CD4-positive, alpha-beta T cell treated with Interleukin-21 for 1 hour (primary cell): ENCODE results near the gene L3HYPDH.
"Not testable (repeated sequence)": the region's sequence is repeated elsewhere in the genome, so short reads cannot be mapped to it uniquely, and the experiment has no call there.

ENCODE experiments used
- DNase-seq: peaks from one replicate; pipeline ENCODE4 v3.0.0-alpha.2; 2020

Gene L3HYPDH

DNA sequence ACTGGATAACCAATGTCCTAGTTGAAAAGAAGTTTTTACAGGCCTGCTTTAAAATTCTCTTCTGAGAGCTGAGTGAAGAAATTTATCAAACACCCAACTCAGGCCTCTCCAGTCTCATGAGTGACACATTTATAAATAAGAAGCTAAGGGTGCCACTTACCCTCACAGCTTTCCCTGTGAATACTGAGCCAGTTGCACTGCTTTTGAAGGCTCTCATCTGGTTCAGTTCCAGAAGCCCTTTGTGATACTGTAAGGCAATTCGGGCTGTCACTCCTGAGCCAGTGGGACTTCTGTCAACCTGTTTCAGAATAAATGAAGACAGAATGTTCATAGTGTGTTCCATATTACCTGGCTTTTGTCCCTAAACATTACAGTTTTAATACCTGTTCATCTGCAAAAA lies 8.5 kb downstream of the L3HYPDH start:
- no peak for DNase-seq

DNA sequence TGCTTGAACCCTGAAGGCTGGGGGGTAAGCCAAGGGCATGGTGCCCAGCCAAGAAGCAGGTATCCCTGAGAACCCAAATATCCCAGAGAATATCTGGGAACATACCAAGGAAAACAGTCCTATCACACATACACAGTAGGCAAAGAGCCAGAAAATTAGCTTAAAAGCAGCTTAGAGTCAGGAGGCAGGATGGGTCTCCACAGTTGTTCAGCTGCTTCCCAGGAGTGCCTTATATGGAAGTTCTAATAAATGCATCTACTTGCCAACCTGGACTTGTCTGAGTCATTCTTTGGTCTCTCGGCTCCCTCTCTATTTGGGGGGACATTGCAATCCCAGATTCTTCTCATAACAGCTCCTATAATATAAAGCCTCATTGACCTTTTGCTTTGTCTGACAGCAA lies 10.0 kb downstream of the L3HYPDH start:
- DNase-seq: no peak

DNA sequence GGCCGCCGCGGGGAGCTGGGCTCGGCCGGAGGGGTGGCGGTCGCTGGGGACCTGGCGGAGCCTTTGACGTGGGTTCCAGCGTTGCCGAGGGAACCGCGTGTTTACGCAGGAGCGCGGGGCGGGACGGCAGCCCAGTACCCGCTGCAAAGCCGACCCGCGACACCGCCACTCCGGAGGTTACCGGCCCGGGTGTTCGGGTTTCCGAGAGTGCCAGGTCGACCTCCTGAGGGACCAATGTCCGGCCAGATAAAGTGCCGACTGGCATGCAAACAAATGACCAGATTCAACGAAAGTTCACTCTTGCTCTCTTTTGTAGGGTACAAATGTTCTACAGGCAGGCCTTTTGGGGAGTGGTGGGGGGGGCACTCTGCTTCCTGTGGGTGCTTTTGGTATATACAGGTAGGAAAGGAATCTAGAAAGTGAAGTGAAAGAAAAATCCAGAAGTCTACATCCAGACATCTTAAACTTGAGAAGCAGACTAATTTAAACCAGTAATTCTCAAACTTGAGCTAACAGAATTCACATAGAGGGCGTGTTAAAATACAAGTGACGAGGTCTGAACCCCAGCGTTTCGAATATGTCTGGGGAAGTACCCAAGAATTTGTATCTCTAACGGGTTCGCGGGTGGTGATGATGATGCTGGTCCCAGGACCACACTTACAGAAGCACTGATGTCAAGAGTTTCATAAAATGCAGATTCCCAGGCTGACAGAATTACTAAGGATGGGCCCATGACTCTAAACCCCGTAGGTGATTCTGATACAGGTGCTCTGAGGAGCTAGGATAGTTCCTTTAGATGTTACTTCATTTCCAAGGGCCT lies 18.7 kb downstream of the L3HYPDH start, which contains the start of gene GPR135:
Gene GPR135 (minus strand): TSS at position 65 of the 820 bp plus-strand sequence. CDS start 154 bp downstream, outside the sequence.
- peak; percentile 32 for DNase-seq

DNA sequence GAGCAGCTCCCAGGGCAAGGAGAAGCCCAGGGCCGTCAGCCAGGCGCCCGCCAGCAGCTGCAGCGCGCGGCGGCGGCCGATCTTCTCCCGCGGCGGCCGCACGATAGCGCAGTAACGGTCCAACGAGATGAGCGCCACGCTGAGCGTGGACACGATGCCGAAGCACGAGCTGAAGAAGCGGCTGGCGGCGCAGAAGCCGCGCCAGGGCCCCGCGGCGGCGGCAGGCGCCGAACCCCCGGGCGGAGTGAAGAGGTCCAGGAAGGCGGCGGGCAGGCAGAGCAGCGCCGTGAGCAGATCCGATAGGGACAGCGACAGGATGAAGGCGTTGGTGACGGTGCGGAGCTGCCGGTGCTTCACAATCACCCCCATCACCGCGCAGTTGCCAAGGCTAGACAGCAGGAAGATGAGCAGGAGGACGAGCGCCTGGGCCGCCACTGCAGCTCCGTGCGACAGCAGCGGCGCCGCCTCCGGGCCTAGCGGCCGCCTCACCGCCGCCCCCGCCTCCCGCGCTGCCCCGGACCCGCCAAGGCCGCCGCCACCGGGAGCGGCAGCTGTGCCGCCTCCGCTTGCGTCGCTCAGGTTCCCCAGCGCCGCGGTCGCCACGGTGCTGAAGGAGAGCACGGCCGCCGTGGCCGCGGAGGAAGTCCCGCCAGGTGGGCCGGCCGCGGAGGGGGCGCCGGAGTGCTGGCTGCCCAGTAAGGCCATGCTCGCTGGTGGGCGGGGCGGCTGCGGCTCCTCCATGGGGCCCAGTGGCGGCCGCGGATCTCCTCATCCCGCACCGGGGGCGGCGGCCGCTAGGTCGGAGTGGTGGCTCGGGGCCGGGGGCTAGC lies 19.5 kb downstream of the L3HYPDH start:
- DNase-seq: peak; percentile 59

DNA sequence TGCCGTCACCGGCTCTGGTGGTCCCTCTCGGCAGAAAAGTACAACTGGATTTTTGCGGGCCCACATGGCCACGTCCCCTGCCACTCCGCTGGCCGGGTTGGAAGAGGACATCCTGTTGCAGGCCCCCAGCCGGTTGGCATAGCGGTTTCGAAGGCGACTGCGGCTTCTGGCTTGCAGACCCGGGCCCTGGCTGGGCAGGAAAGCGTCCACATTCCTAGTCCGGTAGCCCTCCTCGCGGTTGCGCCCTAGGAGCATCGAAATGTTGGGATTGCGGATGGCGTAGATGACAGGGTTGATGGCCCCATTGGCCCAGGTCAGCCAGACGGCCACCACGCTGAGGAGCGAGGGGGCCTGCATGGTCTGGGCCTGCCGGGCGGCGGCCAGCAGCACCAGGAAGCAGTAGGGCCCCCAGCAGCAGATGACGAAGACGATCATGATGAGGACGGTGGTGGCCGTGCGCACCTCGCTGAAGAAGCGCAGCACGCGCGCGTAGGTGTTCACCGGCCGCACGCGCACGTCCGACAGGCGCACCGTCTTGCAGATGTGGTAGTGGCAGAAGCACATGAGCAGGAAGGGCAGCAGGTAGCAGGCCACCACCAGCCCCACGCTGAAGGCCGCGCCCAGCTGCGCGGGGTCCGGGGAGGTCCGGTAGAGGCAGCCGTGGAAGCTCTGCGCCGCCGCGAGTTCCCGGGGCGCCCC lies 20.3 kb downstream of the L3HYPDH start:
- DNase-seq: no peak

DNA sequence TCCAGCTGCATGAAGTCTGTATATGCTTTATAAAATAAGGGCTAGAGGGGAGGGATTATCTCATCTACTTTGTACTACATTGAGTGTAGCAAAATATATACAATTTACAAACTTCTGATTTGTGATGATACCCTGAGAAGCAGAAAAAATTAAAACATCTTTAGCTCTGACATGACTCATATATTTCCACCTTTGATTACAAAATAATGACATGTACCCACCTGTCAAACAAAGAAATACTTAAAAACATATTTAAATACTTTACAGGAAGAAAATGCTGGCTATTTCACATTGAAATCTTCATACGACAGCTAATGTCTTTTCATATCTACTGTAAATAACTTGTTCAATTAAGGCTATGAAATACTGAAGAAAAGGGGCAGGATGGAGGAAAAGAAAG lies 22.3 kb downstream of the L3HYPDH start:
- no peak for DNase-seq

DNA sequence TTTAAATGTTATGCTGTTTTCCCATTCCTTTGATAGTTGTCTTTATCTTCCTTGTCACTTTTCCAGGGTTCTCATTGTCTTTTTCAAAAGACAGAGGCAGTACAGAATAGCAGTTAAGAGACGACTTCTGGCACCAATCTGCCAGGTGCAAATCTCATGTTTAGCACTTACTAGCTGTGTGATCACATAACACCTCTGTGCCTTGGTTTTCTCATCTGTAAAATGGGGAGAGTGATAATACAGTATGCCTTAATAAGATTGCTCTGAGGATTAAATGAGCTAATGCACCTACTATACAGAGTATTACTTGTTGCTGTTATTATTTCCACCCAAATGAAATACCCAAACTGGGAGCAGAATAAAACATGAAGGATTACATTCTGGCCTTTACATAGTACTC lies 23.8 kb downstream of the L3HYPDH start:
- DNase-seq: no peak

DNA sequence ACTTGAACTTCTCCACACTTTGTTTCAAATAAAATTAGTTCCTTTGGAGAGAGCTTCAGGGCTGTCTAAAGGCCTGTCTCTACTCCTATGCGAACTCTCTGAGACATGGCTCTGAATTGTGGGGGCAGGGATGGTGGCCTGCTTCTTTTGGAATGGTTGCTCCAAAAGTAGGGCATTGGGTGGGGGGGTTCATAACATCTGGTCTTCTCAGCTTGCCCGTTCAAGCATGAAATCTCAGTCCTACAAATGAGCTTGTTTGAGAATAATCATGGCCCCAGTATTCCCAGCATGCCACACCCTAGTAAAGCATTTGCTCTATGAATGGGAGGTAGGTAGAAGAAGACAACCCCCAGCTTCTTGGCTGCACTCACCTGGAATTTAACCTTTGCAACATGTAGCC lies 25.7 kb downstream of the L3HYPDH start:
- DNase-seq: no peak

DNA sequence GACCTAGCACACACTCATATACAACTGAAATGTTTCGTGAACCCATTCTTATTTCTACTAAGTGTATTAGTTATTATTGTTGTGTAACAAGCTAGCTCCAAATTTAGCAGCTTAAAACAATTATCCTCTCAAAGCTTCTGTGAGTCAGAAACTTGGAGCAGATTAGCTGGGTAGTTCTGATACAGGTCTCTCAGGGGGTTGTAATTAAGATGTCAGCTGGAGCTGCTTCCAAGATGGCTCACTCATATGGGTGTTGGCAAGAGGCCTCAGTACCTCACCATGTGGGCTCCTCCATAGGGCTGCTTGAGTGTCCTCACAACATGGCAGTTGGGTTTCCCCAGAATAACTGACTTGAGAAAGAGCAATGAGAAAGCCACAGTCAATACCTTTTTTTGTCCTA lies 28.8 kb downstream of the L3HYPDH start:
- DNase-seq: no peak

DNA sequence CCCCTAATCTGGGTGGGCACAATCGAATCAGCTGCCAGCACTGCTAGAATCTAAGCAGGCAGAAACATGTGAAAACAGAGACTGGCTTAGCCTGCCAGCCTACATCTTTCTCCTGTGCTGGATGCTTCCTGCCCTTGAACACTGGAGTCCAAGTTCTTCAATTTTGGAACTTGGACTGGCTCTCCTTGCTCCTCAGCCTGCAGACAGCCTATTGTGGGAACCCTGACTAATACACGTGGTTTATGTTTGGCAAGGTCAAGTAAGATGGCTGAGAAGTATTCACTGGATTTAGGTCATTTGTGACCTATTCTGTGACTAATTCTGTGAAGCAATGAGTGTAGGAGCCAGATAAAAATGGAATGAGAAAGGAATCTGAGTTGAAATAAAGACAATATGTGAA lies 30.1 kb downstream of the L3HYPDH start:
- DNase-seq: no peak

DNA sequence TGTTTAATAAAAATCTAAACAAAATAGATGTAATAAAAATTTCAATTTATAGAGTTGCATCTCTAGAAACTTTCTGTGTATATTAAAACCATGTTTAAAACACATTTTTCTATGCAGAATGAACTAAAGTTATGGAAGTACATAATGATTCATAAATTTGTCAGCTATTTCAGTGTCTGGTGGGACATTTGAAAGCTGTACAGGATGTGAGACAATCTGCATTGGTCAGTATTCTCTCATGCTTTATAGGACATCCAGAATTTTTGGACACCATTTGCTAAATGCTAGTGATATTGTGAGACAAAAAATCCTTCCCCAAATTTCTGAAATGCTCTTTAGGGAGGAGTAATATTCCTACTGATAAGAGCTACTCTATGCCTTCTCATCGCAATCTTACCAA lies 32.4 kb downstream of the L3HYPDH start:
- DNase-seq: no peak

DNA sequence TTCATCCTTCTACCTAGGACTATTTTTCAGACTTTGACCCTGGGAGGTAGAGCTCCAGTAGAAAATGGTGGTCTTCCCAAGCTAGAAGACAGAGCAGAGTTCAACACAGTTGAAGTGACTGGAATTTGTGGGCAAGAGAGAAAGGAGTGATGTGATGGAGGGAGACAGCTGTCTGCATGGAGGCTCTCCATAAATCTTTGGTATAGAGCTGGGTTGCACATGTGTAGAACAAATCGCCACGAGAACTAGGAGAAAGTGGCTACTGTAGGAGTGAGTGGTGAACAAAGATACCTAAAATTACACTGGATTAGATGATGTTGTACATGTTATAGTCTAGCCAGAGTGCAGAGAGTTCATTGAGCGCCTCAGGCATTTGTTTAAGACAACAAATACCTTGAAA lies 33.5 kb downstream of the L3HYPDH start:
- no peak for DNase-seq

DNA sequence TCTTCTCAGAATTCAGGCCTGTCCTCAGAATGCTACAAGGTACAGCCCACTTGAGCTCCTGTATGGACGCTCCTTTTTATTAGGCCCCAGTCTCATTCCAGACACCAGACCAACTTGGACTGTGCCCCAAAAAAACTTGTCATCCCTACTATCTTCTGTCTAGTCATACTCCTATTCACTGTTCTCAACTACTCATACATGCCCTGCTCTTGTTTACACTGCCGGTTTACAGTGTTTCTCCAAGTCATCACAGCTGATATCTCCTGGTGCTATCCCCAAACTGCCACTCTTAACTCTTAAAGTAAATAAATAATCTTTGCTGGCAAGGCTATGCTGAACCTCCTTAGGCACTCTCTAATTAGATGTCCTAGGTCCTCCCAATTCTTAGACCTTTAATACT lies 35.5 kb downstream of the L3HYPDH start:
- not testable (repeated sequence) for DNase-seq

DNA sequence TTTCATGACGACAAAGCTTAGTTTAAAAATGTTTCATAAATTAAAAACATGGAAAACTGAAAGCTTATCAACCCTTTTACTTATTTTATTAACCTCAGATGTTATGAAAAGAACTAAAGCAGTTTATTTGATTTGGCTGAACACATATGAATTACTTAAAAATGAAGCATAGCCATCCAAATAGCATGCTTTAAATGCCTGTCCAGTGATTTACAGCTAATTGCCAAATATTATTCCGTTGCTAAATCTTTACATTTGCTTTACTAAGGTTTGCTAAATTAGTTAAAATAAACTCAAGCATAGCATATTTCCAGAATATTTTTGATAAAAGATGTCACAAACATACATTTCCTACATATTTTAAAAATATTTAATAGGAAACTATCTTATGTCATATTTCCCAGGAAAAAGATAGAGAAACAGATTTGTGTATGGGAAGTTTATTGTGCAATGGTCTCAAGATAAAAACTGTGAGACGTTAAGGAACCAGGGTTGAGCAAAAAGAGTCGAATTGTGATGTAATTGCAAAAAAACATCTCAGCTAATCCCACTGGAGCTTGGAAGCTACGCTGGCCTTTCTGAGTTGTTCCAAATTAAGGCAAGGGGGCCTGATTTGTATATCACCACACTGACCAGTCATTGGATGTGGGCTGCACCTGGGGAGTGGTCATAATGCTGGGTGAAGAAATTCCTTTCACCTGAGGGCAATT lies 44.8 kb downstream of the L3HYPDH start:
- no peak for DNase-seq

DNA sequence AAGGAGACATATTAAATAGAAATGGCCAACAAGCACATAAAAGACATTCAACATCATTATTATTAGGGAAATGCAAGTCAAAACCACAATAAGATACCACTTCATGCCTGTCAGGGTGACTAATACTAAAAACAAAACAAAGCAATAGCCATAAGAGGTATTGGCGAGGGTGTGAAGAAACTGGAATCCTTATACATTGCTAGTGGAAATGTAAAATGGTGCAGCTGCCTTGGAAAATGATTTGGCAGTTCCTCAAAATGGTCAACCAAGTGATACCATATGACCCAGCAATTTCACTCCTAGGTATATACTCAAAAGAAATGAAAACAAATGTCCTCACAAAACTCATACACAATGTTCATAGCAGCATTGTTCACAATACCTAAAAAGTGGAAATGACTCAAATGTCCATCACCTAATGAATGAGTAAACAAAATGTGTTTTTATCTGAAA lies 46.0 kb downstream of the L3HYPDH start:
- no peak for DNase-seq

DNA sequence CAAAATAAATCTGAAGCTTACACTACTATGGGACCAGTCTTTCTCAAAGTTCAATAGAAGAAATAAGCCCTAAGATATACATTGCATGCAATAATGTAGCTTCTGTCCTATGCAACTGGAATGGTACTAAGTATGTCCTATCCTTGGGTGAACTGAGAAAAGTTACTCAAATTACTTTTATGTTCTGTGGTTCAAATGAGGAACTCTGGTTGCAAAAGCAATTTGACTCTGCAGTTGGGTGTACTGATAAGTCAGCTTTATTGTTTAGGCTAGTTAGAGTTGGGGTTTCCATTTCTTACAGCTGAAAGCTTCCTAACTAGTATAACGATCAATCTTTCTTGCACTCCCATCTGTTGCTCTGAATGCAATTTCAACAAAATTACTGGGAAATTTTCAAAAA lies 48.2 kb downstream of the L3HYPDH start:
- DNase-seq: no peak

DNA sequence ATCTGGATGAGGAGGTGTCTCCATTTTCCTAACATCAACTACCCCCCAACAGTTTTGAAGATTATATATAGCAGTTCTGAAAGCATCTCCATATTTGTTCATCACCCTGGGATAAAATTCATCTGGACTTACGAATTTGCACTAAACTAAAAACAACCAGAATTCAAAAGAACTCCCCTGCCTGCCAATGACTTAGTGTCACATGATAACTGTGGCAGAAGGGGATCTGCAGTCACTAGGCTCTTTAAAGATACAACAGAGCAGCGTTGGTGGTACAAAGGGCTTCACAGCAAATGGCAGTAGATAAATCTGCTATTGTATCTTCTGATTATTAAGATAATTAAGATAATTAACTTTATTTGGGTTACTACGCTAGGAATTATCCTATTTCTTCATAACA lies 49.1 kb downstream of the L3HYPDH start:
- DNase-seq: no peak

DNA sequence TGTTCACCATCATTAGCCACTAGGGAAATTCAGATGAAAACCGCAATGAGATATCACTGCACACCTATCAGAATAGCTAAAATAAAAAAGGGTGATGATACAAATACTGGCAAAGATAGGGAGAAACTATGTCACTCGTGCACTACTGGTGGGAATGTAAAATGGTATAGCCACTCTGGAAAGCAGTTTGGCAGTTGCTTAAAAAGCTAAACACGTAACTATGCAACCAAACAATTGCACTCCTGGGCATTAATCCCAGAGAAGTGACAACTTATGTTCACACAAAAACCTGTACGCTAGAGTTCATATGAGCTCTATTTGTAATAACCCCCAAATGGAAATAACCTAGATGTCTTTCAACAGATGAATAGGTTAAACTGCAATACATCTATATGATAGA lies 54.4 kb downstream of the L3HYPDH start:
- DNase-seq: no peak

DNA sequence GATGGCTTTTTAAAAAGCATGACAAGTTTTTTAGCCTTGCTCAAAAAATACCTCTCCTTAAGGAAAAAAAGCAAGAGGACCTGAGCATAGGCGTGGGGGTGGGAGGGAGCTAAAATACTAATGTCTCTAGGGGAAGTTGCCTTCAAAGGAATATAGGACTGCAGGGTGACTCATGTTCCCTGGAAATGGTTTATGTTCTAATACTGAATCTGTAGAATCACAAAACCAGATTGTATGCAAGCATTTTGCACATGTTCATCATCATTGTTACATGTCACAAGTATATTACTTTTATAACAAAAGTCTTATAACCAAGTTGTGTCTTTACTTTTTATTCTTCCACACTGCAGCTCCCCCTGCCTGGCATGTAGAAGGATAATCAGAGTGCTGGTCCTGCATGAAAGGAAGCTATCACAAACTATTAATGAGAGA lies 55.6 kb downstream of the L3HYPDH start:
- no peak for DNase-seq

DNA sequence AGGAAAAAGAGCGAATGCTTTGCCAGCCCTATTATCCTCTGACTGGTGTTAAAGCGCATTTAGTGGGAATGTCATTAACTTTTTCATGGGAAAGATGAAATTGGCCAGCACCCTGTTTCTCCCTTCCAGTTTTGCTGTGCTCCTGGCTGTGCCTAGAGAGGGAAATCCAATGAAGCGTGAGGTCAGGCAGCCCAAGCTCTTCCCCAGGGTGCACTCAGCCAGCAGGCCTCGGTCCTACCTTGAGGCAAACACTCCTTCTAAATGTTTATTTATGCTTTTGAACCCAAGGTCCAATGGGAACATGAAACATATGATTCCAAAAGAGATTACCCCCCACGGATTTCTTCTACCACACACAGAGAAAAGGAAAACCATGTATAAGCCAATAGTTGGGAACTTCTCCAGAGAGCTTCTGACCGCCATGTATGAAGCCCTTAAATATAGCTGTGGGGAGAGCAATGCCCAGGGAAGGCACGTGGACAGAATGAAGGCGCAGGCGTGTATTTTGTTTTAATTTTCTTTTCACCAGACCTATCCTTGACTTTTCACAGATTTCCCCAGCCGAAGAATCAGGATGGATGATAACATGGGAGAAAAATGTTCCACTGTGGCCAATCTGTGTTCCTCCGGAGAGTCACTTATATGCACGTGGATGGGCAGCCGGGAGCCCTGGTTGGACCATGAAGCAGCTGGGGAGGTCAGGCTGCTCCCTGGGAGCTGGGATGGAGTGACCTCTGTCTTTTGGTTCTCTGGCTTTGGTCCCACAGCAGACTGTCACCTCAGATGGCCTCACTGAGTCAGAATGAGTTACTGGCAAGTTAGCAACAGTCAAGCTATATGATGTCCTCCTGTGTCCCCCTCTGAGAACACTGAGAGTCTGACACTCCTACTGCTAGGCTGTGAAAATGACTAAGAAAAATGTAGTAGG lies 56.3 kb downstream of the L3HYPDH start:
- DNase-seq: no peak

DNA sequence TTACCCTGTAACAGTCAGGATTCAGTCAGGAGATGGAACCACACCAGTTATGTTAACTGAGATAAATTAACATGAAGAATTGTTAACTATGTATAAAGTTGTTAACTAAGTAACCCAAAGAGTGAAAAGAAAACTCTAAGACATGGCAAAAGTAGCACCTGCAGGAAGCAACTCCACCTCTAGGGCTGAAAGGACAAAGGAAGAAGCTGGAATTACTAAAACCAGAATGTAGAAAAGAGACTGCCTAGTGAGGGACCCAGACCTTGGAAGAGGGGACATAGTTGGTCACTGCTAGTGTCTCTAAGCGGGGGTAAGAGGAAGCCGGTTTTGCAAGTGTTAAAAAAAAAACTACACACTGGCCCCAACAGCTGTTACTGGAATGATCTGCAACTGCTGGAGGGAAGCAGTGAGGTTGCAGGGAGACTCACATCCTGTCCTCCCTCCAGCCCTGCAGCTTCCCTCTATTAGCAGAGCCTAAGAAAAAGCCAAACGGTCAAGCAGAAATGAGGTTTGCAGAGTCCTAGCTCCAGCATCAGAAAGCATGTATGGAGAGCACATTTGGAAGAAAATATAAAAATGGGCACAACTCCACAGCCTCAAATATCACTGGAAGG lies 58.8 kb downstream of the L3HYPDH start:
- no peak for DNase-seq
